ENCODE results near the gene HNRNPD. TPM values are rescaled to one million over a fixed set of nuclear protein-coding genes. Genes with fewer than 3 reads are reported as not detected.

Gene HNRNPD
- total and polyA plus RNA-seq, 2 donors (not counting 3 experiments of a cell fraction or from before 2014, with no cell fraction given) = 91.3 to 363 TPM

GRCh38 chr4:82421796-82422560, 48.2 kb upstream of the HNRNPD start:
- H3K9me1 ChIP-seq (replicated peaks; ENCODE audit: control insufficient read depth, extremely low read depth, insufficient read depth, low read length) = no peaks in the 10 kb centered on the region
- peaks cover 12 to 40% of the 10 kb centered on the region in 2 experiments for H3K36me3 ChIP-seq (ENCODE audit: control insufficient read depth in 2 of 2, extremely low read depth in 1 of 2, insufficient read depth in 2 of 2, low read length in 2 of 2)
- H3K4me1 ChIP-seq (ENCODE audit: control insufficient read depth, extremely low read depth, insufficient read depth, low read length) = peaks cover 18% of the 10 kb centered on the region
- ChIA-PET CTCF (interaction anchor here (0.6 to 1.2 kb wide), 3 partner anchors 13 to 381 kb away, joined by 3 read pairs; no protein-coding TSS in a partner anchor), POLR2A (interaction anchor here (0.6 to 1.0 kb wide), 4 partner anchors 32 to 578 kb away, joined by 3 read pairs; partner anchors contain the start of gene HNRNPD)
- no peak overlapping the region for H3K4me3 ChIP-seq (replicated peaks in 1 of 3; ENCODE audit: insufficient read depth in 1 of 3, low read depth in 1 of 3, low read length in 3 of 3)
- peaks cover 18% of the 10 kb centered on the region for H3K79me2 ChIP-seq (ENCODE audit: control insufficient read depth, insufficient read depth, low read length)
- no peak overlapping the region for H3K4me2 ChIP-seq (ENCODE audit: insufficient read depth, low read length)
- peaks cover 29% of the 10 kb centered on the region for H4K20me1 ChIP-seq (replicated peaks; ENCODE audit: control insufficient read depth, extremely low read depth, insufficient read depth, low read length)
- intact Hi-C loops (cut with micrococcal nuclease) (no loop called here), dilution Hi-C loops (cut with MboI; ENCODE audit: extremely low pct_ligation_motif_present, low sequenced_read_pairs) (no loop called here)
- peaks cover 0 to 5% of the 10 kb centered on the region in 2 experiments for H3K27me3 ChIP-seq (ENCODE audit: control insufficient read depth in 2 of 2, insufficient read depth in 2 of 2, low read length in 2 of 2)
- no TSS peak for BruUV-seq (replicated peaks)
- no peak overlapping the region for H2AFZ ChIP-seq (ENCODE audit: low read depth, low read length)
- no peak overlapping the region for H3K27ac ChIP-seq (ENCODE audit: insufficient read depth, low read depth, low read length)
- TF ChIP-seq POLR2AphosphoS5 (IDR thresholded peaks at IDR 0.05; ENCODE audit: insufficient read depth, low read depth, low read length) (peak; percentile 35), EZH2 (IDR thresholded peaks at IDR 0.05; ENCODE audit: borderline replicate concordance, low read depth, low read length, severe bottlenecking) (no peak), GATA2 (IDR thresholded peaks at IDR 0.05; ENCODE audit: insufficient read depth, insufficient read length, low read depth, low read length) (no peak), POLR2A (IDR thresholded peaks at IDR 0.05; ENCODE audit: low read depth, low read length) (no peak)
- FAIRE-seq = no peak
- DNase-seq (ENCODE audit: low read depth, low spot score) = no peak
- H3K9ac ChIP-seq (replicated peaks; ENCODE audit: extremely low read depth, insufficient read depth, low read length) = no peak overlapping the region
- H3K9me3 ChIP-seq (replicated peaks; ENCODE audit: control insufficient read depth, insufficient read depth, low read length) = no peaks in the 10 kb centered on the region

- Histone ChIP-seq H3K9me3 (replicated peaks; ENCODE audit: control insufficient read depth, insufficient read depth, low read length) (no peaks in the 10 kb centered on the region), H3K27ac (ENCODE audit: insufficient read depth, low read depth, low read length) (no peak overlapping the region), H3K9ac (replicated peaks; ENCODE audit: extremely low read depth, insufficient read depth, low read length) (no peak overlapping the region), H3K4me3 (replicated peaks in 1 of 3; ENCODE audit: insufficient read depth in 1 of 3, low read depth in 1 of 3, low read length in 3 of 3) (no peak overlapping the region), H4K20me1 (replicated peaks; ENCODE audit: control insufficient read depth, extremely low read depth, insufficient read depth, low read length) (peaks cover 9% of the 10 kb centered on the region), H3K36me3 (ENCODE audit: control insufficient read depth in 2 of 2, extremely low read depth in 1 of 2, insufficient read depth in 2 of 2, low read length in 2 of 2) (peaks cover 6 to 15% of the 10 kb centered on the region in 2 experiments), H3K4me1 (ENCODE audit: control insufficient read depth, extremely low read depth, insufficient read depth, low read length) (peaks cover 3% of the 10 kb centered on the region), H3K4me2 (ENCODE audit: insufficient read depth, low read length) (no peak overlapping the region), H3K79me2 (ENCODE audit: control insufficient read depth, insufficient read depth, low read length) (no peaks in the 10 kb centered on the region), H3K9me1 (replicated peaks; ENCODE audit: control insufficient read depth, extremely low read depth, insufficient read depth, low read length) (no peaks in the 10 kb centered on the region), H3K27me3 (ENCODE audit: control insufficient read depth in 2 of 2, insufficient read depth in 2 of 2, low read length in 2 of 2) (peaks cover 0 to 17% of the 10 kb centered on the region in 2 experiments), H2AFZ (ENCODE audit: low read depth, low read length) (no peak overlapping the region)
- DNase-seq (ENCODE audit: low read depth, low spot score) (no peak), FAIRE-seq (no peak)
- ChIA-PET CTCF (no interaction called here), POLR2A (interaction anchor here (0.6 kb wide), 2 partner anchors 10 to 30 kb away, joined by 3 read pairs; no protein-coding TSS in a partner anchor)
- TF ChIP-seq POLR2A (IDR thresholded peaks at IDR 0.05; ENCODE audit: low read depth, low read length) (no peak), CTCF (IDR thresholded peaks at IDR 0.05; ENCODE audit: extremely low read depth in 1 of 2, insufficient read depth in 1 of 2, low read depth in 1 of 2, low read length in 2 of 2) (no peak)
- dilution Hi-C loops (cut with MboI; ENCODE audit: extremely low pct_ligation_motif_present, low sequenced_read_pairs) (no loop called here), intact Hi-C loops (cut with micrococcal nuclease) (no loop called here)
- no TSS peak for BruUV-seq (replicated peaks)
Measured at GRCh38 chr4:82419451-82419850, 45.7 kb upstream of the HNRNPD start.

Measured in endothelial cell of umbilical vein (primary cell).